Fibroblast of villous mesenchyme (primary cell): Measurements from ENCODE around the gene PTGFR. TPM values are rescaled to one million over a fixed set of nuclear protein-coding genes. Genes with fewer than 3 reads are reported as not detected.
A peak's percentile ranks its signal among the peaks of the same experiment; 100 is the strongest.

ENCODE experiments used
- DNase-seq: peaks from one replicate; pipeline ENCODE4 v3.0.0-alpha.2; 2010; ENCODE audit warnings: low read depth
- H3K4me3 ChIP-seq: 2 replicates; pipeline ENCODE4 v1.5.1; 2011; ENCODE audit warnings: low read depth, mild to moderate bottlenecking, low read length
- total RNA-seq: library from RNA; depleted of rRNA; stranded (reverse); fragments of >200 nt; gene quantifications from 2 replicates; pipeline ENCODE4 v1.2.3, GENCODE V29; 2012
- TF ChIP-seq, protein P1 (sequence below): IDR thresholded peaks from 2 replicates; pipeline ENCODE4 v1.5.1; 2012; ENCODE audit warnings: low read depth, mild to moderate bottlenecking, low read length; ENCODE audit not compliant: insufficient read depth

Gene PTGFR
- total RNA-seq, 1 donor: 11.7 TPM

DNA sequence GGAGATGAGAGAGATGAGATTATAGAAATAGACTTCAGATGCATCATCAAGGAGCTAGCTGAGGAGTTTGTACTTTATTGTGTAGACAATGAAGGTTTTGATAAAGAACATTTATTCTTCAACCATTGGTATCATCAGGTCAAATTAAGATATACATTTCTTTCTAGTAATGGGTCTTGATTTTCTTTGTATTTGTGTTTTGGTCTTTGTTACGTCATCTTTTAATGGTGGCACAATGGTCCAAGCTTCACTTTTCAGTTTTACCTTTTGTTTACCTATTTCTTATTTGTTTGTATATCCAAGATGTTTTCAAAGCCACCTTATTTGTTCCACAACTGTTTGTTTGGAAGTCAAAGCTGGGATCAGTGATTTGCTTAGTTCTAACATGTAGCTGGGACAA lies 44.5 kb downstream of the PTGFR start:
- no peak overlapping the region for H3K4me3 ChIP-seq
- DNase-seq: no peak
- TF ChIP-seq, protein P1, sequence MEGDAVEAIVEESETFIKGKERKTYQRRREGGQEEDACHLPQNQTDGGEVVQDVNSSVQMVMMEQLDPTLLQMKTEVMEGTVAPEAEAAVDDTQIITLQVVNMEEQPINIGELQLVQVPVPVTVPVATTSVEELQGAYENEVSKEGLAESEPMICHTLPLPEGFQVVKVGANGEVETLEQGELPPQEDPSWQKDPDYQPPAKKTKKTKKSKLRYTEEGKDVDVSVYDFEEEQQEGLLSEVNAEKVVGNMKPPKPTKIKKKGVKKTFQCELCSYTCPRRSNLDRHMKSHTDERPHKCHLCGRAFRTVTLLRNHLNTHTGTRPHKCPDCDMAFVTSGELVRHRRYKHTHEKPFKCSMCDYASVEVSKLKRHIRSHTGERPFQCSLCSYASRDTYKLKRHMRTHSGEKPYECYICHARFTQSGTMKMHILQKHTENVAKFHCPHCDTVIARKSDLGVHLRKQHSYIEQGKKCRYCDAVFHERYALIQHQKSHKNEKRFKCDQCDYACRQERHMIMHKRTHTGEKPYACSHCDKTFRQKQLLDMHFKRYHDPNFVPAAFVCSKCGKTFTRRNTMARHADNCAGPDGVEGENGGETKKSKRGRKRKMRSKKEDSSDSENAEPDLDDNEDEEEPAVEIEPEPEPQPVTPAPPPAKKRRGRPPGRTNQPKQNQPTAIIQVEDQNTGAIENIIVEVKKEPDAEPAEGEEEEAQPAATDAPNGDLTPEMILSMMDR: no peak

GRCh38 chr1:78536427-78536826 lies 45.7 kb downstream of the PTGFR start:
- no peak for DNase-seq
- TF ChIP-seq, protein P1: no peak
- H3K4me3 ChIP-seq: no peak overlapping the region

DNA sequence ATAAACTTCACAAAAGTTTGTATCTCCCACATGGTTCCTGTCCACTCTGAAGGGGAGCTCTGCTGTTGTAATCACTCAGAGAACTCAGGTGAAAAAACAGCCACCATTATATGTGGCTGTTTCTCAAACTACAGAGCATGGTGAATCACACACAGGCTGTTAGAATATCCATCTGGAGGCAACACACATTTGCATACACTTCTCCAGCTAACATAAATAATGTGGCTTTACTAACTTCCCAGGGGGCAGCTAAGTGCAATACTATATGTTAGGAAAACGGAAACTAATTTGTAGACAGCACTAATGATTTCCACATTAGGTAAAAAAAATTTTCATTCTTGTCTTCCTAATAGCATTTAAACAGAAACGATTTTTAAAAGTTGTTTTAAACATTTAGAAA lies 49.3 kb downstream of the PTGFR start:
- no peak overlapping the region for H3K4me3 ChIP-seq
- no peak for DNase-seq
- TF ChIP-seq, protein P1: no peak

DNA sequence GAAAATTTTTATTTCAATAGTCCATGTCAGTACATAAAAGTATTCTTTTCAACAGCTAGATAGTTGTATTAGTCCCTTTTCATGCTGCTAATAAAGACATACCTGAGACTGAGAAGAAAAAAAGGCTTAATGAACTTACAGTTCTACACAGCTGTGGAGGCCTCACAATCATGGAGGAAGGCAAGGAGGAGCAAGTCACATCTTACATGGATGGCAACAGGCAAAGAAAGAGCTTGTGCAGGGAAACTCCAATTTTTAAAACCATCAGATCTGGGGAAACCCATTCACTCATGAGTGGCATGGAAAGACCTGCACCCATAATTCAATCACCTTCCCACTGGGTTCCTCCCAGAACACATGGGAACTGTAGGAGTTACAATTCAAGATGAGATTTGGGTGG lies 50.7 kb downstream of the PTGFR start:
- TF ChIP-seq, protein P1: no peak
- no peak overlapping the region for H3K4me3 ChIP-seq

DNA sequence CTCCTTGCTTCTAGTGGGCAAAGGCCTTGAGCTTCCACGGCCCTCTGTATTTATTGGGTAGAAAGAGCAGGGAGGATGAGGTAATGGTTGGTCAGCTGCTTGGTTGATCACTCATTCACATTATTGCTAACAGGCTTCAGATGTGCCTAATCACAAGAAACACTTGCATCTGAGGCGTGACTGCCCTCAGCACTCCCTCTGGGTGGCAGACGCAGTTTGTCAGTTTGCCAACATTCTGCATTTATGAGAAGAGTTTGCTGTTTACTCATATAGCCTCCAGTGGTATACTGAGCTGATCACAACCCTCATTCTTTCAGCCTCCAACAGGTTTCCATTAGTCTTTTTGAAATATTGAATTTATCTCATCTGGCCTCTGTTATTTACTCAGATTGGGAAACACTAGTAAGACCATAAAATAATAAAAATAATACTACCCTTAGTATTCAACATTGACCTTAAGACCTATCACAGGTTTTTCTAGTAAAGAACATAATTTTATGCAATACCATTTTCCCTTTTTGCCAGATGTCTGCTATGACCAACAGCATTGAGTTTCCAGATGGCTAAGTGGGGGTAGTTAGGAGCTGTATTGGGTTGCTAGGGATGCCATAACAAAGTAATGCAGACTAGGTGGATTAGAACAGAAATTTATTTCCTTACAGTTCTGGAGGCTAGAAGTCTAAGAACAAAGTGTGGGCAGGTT lies 53.3 kb downstream of the PTGFR start:
- DNase-seq: peak; percentile 46
- TF ChIP-seq, protein P1: no peak
- no peak overlapping the region for H3K4me3 ChIP-seq

More for the DNA sequence above, 50.7 kb downstream of the PTGFR start:
- no peak for DNase-seq

GRCh38 chr1:78547081-78547480 lies 56.3 kb downstream of the PTGFR start:
- TF ChIP-seq, protein P1: no peak
- peak; percentile 34 for DNase-seq

DNA sequence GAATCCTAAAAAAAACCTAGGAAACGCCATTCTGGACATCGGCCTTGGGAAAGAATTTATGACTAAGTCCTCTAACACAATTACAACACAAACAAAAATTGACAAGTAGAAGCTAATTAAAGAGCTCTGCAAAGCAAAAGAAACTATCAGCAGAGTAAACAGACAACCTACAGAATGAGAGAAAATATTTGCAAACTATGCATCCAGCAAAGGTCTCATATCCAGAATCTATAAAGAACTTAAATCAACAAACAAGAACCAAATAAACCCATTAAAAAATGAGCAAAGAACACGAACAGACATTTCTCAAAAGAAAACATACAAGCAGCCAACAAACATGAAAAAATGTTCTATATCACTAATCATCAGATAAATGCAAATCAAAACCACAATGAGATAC lies 58.6 kb downstream of the PTGFR start:
- TF ChIP-seq, protein P1: no peak
- no peak overlapping the region for H3K4me3 ChIP-seq
- DNase-seq: peak; percentile 5

More at GRCh38 chr1:78547081-78547480, 56.3 kb downstream of the PTGFR start:
- H3K4me3 ChIP-seq: no peak overlapping the region
